Muscle layer of duodenum (tissue), 2 donors: ENCODE data around the gene TMEM218.

Experiments
- H3K27ac ChIP-seq: one replicate; pipeline ENCODE4 v1.7.0; 2013; ENCODE audit warnings: mild to moderate bottlenecking, low read length
- H3K27me3 ChIP-seq: one replicate; pipeline ENCODE4 v1.7.0; 2013; ENCODE audit warnings: low read depth, mild to moderate bottlenecking, control low read depth, low read length
- H3K36me3 ChIP-seq, 2 donors: one replicate each; pipeline ENCODE4 v1.7.0; 2013; ENCODE audit warnings: low read length in 2 of 2, control low read depth in 1 of 2, mild to moderate bottlenecking in 1 of 2; ENCODE audit not compliant: insufficient read depth in 2 of 2, control insufficient read depth in 1 of 2
- H3K4me1 ChIP-seq, 2 donors: one replicate each; pipeline ENCODE4 v1.7.0; 2013; ENCODE audit warnings: low read length in 2 of 2, mild to moderate bottlenecking in 2 of 2, control low read depth in 1 of 2, moderate library complexity in 1 of 2; ENCODE audit not compliant: insufficient read depth in 2 of 2, control insufficient read depth in 1 of 2
- H3K4me3 ChIP-seq, 2 donors: one replicate each; pipeline ENCODE4 v1.7.0; 2013; ENCODE audit warnings: low read length in 2 of 2, low read depth in 1 of 2, mild to moderate bottlenecking in 1 of 2
- H3K9me3 ChIP-seq, 2 donors: one replicate each; pipeline ENCODE4 v1.7.0; 2013; ENCODE audit warnings: low read length in 2 of 2, control low read depth in 1 of 2, mild to moderate bottlenecking in 1 of 2; ENCODE audit not compliant: control insufficient read depth in 1 of 2
- donor health status: healthy.

TMEM218 gene

DNA sequence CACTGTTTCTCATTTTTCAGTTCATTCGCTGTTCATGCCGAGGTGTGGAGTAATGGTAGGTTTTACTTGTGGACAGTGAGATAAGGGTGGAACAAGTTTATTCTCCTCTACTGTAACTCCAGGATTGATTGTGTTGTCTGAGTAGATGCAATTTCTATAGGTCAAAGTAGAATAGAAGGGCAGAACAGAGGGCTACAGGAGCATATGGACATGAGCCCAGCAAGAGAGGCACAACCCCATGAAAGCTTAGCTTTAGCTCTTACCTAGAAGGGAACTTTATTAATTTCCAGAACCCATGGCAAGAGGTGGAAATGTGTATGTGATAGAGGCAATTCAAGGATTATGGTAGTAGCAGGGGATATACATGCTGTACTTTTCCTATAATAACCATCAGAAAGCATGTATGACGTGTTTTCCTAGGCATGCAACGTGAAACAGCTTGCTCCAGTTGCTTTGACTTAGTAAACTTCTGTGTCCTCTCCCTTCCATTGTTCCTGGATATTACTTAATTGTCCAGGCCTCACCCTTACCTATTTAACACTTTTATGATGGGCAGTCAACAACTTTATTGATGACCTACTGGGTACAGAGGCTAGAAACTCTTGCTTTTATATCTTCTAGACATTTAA is 62.1 kb downstream of the TMEM218 start:
- Histone ChIP-seq H3K4me3 (no peak overlapping the region), H3K9me3 (no peaks in the 10 kb centered on the region), H3K27ac (no peak overlapping the region), H3K27me3 (no peaks in the 10 kb centered on the region), H3K4me1 (no peaks in the 10 kb centered on the region), H3K36me3 (no peaks in the 10 kb centered on the region)
